HG02938 (cell line): ENCODE measurements around the gene PGAM5.

Experiments used
- ATAC-seq: cut with Tn5 transposase; IDR thresholded peaks from one replicate; pipeline ENCODE4 v1.9.1; 2021; ENCODE audit warnings: mild to moderate bottlenecking, moderate library complexity; ENCODE audit not compliant: unreplicated experiment

Gene PGAM5

DNA sequence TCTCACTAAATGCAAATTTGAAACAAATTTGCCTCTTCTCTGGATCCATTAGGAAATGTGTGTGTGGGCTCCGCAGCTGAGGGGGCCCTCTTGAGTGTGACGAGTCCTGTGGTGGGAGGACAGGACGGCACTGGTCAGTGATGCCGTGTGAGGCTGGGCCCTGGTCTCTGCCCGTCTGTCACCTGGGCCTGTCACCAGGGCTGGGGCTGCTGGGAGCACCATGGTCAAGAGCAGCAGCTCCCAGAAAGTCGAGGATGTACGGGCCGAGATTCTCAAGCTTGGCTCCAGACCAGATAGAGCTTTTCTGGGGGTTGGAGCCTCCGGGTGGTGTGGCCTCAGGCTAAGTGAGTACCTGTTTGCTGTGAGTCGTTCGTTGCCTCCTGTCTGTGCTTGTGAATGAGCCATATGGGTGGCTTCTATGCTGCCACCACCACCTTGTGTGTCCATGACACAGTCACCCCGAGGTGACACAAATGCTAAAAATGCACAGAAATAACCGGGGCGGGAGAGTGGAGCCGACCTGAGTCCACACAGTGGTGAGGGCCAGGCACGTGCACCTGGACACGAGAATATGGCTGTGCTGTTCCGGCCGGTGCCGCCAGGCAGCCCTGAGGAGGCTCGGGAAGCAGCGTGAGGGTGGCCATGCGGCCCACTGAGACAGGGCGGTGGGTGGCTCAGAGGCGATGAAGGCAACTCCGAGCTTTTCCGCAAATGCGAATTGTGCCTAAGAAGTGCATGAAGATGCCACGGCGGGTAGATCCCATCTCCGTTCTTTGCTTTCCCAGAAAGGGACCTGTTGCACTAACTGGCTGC, 8.7 kb downstream of the PGAM5 start:
- no peak for ATAC-seq

DNA sequence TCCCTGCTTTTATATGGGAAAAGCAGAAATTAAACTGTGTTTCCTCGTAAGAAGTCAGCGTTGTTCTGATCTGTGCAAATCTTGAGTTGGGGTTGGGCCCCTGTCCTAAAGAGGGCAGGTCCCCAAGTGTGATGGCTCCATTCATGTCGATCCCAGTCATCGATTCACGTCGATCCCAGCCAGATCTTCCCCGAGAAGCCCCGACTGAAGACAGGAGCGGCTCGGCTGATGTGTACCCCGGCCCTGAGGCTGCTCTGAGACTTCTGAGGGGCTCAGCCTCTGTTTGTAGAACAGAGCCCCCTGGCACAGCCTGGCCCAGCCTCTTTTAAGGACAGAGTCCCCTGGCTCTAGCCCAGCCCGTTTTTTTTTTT, 9.3 kb downstream of the PGAM5 start:
- no peak for ATAC-seq

DNA sequence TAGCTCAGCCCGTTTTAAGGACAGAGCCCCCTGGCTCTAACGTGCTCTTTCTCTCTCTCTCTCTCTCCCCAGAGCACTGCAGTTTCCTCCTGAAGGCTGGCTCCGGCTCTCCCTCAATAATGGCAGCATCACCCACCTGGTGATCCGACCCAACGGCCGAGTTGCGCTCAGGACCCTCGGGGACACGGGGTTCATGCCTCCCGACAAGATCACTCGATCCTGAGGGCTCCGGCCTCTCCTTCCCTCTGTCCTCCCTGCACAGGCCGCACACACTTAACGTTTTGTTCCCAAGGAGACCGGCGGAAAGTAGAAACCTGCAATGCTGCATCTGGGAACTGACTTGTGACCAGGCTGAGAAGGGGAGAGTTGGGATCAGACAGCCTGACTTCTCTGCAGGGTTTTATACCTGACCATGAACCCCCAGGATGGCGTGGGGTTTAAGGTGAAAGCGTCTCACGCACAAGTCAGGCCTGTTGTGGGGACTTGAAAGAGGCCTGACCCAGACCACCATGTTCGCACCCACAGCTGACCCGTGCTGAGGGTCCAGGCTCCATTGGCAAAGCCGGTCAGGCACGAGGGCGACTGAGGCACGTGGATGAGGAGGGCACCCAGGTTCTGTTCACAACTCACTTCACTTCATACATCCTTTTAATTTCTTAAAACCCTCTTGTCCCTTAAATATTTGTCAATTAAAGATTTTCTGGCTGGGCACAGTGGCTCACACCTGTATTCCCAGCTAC, 10.1 kb downstream of the PGAM5 start:
- no peak for ATAC-seq

DNA sequence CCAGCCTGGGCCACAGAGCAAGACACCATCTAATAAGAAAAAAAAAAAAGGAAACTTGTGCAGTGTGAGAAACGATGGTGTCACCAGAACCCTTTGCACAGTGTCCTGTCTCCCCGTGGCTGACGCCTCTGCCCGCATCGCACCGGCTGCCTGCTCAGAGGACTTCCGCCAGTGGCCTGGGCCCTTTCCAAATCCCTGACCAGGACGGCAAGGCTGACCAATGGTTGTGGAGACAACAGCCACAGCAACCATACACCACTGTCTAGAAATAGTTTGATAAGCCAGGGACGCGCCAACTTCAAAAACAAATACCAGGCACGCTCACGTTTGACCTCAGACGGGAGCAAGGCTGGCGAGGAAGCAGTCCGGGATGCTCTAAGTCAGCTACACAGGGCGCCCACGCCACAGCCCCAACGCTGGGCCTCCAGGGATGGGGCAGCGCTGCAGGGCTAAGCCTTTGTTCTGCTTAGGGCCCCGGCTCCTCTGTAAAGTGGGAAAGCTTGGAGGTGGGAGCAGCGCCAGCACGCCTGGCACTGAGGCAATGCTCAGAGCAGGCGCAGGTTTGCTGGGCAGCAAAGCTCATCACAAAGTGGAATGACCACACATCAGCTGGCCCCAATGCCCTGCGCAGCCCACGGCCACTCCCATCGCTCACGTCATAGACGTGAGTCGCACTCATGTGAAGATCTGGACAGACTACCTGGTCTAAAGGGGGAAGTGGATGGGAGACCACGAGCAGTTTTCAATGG, 12.5 kb downstream of the PGAM5 start:
- ATAC-seq, result no peak

DNA sequence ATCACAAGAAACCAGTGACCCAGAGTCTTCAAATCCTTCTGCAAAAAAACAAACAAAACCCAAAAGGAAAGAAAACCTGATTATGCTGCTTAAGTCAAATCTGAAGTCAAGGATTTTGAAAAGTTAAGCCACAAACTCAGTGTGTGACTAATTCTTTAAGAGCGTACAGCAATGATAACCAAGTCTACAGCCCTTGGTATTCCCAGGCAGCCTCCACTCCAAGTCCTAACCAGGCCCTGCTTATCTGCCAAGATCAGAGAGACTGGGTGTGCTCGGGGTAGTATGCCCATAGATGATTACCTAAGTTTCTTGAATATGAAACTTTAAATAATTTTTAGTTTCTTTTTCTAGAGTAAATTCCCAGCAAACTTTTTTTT, 13.1 kb downstream of the PGAM5 start:
- no peak for ATAC-seq

DNA sequence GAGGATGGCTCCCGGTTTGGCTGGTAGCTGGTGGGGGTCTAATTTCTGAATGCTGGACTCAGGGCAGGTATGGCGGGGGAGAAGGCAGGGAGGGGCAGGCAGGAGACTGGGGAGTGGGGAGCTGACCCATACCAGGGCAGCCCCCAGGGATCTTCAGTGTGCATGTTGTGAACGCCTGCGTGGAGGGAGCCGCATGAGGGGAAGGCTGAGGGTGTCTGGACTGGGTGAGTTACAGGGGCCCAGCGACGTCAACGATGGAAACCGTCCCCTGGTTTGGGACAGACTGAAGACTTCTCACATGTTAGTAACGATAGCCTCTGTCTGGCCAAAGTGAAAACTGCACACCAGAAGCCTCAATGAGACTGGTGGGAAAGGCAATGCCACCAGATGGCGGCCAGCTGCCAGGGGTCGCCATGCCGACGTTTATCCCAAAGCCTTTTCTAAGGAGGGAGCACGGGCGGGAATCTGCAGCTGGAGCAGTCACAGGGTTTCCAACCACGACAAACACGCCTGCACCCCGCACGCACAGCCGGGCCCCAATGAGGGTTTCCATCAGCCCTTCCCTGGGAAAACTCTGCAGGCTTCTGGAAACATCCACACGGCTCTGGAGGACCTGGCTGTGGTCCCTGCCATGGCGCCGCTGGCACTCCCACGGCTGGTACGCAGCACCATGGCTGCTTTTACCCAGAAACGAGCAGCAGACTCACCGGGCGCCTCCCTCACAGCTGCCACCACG, 14.0 kb downstream of the PGAM5 start:
- ATAC-seq, result no peak

DNA sequence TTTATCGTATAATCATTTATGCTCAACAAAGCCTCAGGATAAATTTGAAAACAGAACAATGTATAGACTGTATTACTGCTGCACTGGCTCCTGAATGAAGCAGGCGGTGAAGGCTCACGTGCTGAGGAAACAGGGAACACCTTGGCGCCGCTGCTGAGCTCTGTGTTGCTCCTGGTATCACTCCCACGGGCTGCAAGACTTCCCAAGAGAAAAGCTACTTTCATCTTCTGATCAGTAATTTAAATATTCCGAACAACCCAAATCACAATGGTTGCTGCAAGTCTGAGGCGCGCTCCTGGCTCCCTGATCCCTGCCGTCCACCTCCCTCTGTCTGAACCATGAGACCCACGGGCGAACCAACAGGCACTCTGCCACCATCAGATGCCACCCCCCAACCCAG, 15.7 kb downstream of the PGAM5 start:
- no peak for ATAC-seq

DNA sequence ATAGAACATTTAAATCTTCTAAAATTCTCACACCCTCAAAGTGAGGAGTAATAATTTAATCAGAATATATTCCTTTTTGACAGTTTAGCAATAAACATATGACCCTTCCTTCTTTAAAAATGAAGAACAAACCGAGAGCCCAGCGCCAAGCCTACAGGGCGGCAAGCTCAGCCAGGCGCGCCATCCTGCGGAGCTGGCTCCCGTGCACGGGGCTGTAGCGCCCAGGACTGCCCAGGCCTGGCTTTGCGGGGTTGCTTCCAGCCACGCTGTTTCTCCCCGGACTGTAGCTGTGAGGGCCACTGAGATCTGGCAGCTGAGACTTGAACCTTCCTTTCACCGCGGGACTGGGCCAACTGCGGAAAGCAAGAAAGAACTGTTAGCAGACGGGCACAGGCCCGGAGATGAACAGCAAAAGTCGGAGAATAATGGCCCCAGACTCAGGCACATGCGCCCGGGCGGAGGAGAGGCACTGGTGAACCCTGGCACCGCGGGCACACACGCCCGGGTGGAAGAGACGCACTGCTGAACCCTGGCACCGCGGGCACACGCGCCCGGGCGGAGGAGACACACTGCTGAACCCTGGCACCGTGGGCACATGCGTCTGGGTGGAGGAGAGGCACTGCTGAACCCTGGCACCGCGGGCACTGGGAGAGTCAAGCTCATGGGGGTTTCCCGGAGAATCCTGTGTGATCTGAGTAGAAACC, 16.6 kb downstream of the PGAM5 start:
- no peak for ATAC-seq

DNA sequence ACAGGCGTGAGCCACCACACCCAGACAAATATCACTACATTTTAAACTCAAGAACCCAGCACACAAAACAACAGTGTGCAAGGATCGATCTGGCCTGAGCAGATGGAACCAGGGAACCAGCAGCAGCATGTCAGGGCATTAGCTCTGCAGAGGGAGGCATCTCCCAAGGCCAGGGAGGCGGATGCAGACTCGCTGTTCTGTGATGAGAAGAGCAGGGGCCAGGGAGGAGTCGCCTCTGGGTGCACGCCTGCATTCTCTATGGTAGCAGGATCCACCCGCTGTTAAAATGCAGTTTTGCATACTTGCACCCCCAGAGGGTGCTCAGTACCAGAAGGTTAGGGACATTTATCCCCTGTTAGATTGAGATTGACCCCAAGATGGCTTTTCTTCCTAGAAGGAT, 17.9 kb downstream of the PGAM5 start:
- ATAC-seq, result no peak

DNA sequence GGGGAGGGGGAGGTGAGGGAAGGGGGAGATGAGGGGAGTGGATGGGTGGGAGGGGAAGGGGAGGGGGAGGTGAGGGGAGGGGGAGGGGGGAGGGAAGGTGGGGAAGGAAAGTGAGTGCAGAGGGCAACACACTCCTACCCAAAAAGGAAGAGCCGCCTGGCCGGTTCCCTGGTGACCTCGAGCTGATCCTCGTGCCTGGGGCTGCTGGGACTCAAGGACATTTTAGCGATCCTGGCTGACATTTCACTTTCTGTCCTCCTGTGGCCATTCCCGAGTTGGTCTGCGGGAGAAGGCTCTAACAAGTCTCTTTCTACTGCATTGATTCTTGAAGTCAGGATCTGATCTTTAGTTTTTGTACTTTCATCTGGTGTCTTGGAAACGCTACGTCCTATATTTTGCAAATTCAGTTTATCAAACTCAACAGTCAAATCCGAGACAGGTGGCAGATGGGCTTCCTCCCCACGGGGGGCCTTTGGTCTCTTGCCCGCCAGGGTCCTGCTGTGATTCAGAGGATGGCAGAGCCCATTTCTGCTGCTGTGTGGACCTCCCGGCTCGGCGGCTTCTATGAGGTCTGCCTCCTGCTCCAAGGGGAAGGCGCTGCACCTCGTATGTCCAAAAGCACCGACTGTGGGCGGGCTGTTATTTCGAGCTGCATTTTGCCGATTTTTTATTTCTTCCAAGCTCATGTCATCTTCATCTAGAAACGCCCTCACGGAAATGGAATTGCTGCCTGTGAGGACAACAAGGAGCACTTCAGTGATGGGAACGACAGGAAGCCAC, 19.1 kb downstream of the PGAM5 start:
- ATAC-seq, result no peak

DNA sequence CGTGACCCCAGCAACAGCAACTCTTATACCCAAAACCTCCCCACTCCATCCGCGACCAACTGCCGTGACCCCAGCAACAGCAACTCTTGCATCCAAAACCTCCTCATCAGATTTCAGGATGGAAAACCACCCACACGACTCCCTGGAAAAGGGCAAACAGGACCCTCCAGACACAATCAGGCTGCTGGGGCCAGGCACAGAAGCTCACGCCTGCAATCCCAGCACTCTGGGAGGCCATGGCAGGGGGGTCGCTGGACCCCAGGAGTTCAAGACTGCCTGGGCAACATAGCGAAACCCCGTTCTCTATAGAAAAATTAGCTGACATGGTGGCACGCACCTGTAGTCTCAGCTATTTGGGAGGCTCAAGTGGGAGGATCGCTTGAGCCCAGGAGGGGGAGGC, 19.7 kb downstream of the PGAM5 start:
- no peak for ATAC-seq

DNA sequence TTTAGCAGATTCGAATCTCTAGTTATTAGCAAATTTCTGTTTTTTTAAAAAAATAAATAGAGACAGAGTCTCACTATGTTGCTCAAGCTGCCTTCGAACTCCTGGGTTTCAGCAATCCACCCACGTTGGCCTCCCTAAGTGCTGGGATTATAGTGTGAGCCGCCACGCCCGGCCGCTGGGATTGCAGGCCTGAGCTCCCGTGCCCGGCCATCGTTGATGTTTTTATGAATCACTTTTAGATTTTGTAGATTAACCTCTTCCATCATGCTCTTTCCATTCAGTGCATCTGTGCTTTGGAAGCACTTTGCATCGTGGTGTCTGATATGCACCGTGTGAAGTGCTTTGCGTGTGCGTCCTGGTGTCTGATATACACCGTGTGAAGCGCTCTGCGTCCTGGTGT, 20.9 kb downstream of the PGAM5 start:
- ATAC-seq, result no peak

DNA sequence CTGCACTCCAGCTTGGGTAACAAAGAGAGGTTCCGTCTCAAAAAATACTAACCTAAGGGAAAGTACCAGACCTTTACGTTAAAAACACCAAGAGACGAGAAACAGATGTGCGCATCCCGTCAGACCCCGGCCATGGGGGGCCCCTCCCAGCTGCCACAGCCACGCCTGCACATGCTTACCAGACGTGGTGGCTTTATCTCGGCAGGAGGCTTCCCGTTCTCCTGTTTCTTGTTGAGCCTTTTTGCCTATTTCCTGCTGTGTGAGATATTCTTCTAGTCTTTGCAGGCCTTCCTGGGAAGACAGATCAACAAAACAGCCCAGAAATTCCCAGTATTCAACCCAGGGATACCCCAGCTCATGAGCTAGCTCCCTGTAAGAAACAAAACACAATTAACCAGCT, 23.6 kb downstream of the PGAM5 start:
- no peak for ATAC-seq

DNA sequence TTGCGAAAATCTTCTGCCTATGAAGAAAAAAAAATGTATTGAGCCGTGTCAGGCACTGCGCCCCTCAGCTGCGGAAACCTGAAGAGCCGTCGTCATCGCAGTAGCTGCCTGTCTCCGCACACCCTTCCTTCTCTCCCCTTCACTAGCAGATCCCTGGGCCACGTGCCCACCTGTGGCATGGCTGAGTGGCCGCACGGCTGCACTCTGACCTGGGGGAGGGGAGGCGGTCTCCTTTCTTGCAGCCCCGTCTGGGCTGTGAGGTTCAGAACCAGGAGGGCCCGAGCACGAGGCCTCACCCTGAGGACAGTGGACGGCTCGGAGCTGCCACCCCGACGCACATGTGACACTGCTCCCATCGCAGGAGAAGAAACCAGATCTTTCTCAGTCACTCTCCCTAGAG, 24.9 kb downstream of the PGAM5 start:
- no peak for ATAC-seq

DNA sequence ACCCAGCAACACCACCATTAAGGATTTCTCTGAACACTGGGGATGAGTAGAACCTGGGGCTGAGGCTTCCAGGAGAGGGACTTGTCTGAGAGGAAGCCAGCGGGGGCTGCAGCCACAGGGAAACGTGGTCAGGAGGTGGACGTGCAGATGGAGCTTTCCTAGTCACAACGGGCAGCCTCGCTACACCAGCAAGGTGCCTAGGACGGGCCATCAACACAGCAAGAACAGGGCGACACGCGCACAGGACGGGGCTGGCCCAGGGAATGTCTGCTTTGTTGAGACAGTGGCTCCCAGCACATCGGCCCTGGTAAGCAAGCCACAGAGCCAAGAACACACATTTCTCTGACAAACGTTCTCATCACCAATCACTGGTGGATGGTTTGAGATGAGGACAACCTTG, 25.7 kb downstream of the PGAM5 start:
- no peak for ATAC-seq

DNA sequence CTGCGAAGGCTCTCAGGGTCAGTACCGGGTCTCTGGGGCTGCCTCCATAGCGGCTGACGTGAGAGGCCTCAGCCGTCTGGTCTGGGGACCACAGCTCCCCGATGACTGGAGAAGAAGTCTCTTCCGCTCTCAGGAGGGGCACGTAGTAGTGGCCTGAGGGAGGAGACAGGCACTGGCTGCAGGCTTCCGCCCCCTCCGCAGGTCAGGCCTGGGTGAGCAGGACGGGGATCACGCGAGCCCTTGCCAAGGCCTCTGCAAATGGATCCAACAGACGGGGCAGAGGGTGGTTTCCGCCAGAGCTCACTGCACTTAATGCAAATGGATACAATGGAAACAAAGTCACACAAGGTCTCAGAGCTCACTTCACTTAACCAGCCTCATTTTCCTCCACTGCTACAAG, 26.3 kb downstream of the PGAM5 start:
- no peak for ATAC-seq

DNA sequence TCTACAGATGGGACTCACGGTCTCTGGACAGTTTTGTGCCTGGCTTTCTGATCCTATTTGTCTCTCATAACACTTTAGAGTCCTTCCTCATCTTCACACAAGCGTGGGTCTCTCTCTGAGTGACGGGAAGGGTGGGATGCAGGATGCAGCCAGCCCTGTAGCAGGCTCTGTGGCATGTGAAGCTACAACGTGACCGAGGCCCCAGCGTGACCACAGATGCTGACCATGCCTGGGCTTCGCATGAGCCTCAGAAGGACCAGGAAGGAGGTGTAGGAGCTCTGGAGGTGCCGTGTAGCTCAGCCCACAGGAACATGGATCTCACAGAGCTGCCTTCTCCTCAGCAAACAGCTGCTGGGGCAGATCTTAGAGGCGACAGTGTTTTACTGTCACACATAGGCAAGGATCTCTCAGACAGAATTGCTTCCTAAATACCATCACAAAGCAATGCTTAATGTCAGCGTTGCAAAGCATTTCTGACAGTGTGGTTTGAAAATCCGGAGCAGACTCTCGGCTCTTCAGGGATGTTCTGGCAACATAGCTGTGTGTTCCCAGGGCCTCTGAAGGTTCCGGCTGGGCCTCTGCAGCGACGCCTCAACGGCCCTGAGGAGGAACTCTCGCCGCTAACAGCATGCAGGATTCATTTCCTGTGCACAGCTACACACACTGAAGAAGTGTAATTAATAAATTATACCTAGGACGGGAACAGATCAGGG, 29.1 kb downstream of the PGAM5 start:
- ATAC-seq, result no peak

DNA sequence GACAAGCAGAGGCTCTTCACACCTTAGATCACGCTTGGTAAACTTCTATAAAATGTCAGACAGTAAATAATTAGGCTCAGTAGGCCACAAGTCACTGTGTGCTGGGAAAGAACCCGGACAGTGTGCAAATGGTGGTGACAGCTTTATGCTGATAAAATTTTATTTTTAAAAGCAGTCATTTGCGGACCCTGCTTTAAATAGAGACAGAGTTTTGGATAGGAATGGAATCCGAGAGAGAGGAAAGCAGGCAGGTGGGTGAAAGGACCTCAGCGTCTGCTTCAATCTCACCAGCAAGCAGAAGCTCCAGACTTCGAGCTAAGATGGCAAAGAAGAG, 29.6 kb downstream of the PGAM5 start:
- ATAC-seq, result no peak

DNA sequence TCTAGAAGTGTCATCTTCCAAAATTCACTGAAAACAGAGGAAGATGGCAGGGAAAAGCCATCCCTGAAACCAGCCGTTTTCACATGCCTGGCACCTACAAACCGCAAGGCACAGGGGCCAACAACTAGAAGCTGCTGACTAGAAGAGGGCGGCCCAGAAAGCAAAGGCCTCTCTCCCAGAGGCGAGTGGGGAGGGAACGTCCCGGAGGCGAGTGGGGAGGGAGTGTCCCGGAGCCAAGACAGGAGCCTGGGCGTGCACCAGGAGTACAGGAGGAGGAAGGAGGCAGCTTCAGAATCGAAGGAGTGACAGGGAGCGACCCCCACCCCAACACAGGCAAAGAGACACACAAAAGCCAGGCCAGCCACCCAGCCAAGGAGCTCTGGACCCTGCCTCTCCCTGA, 30.0 kb downstream of the PGAM5 start:
- ATAC-seq, result no peak
